Natural killer cell treated with Interleukin-12 subunit alpha and Interleukin-12 subunit beta and Interleukin-15 and Interleukin-18, amount 100 ng/mL, for 72 hours (primary cell): Measurements from ENCODE around the gene WIF1. TPM values are rescaled to one million over a fixed set of nuclear protein-coding genes. Genes with fewer than 3 reads are reported as not detected.

Experiments used
- ATAC-seq, 2 donors: fragments of 150-1000 bp; cut with Tn5 transposase in 1 of 2; sonication (Bioruptor Pico), chemical (Tn5 transposase) in 1 of 2; 2 replicates each; pipeline ENCODE4 v1.10.0; 2021
- DNase-seq: peaks from one replicate; pipeline ENCODE4 v3.0.0; 2022; ENCODE audit warnings: low spot score
- H3K27ac Mint-ChIP-seq, 2 donors: 1 replicate in 1 of 2; 2 replicates in 1 of 2; pipeline ENCODE4 v1.8.0; 2022; ENCODE audit warnings: mixed read lengths in 2 of 2, mild to moderate bottlenecking in 1 of 2, moderate library complexity in 1 of 2
- H3K27me3 Mint-ChIP-seq, 2 donors: 1 replicate in 1 of 2; 2 replicates in 1 of 2; pipeline ENCODE4 v1.8.0; 2022; ENCODE audit warnings: mixed read lengths in 2 of 2
- H3K36me3 Mint-ChIP-seq: one replicate; pipeline ENCODE4 v1.8.0; 2022; ENCODE audit warnings: mixed read lengths
- H3K4me1 Mint-ChIP-seq, 2 donors: 1 replicate in 1 of 2; 2 replicates in 1 of 2; pipeline ENCODE4 v1.8.0; 2022; ENCODE audit warnings: low read depth in 2 of 2, mixed read lengths in 2 of 2, mild to moderate bottlenecking in 1 of 2
- H3K4me3 Mint-ChIP-seq: one replicate; pipeline ENCODE4 v1.8.0; 2022; ENCODE audit warnings: mixed read lengths
- H3K9me3 Mint-ChIP-seq: 2 replicates; pipeline ENCODE4 v1.8.0; 2022; ENCODE audit warnings: mixed read lengths
- total RNA-seq, 2 donors: library from RNA; stranded (reverse); gene quantifications; one replicate each; pipeline ENCODE4 v1.2.3, GENCODE V29; 2022

Gene WIF1
- total RNA-seq, 2 donors from 2014 or later = not detected

- H3K4me1 Mint-ChIP-seq = no peaks in the 10 kb centered on the region
- no peak for ATAC-seq
- H3K4me3 Mint-ChIP-seq = no peak overlapping the region
- no peak for DNase-seq
- H3K36me3 Mint-ChIP-seq = no peaks in the 10 kb centered on the region
- H3K27me3 Mint-ChIP-seq = peaks cover 29 to 34% of the 10 kb centered on the region in 2 donors
- H3K27ac Mint-ChIP-seq = no peak overlapping the region
- H3K9me3 Mint-ChIP-seq = no peaks in the 10 kb centered on the region
Measured at GRCh38 chr12:65045269-65045668, 75.8 kb downstream of the WIF1 start.

- Mint-ChIP-seq H3K27ac (no peak overlapping the region), H3K36me3 (no peaks in the 10 kb centered on the region), H3K4me3 (no peak overlapping the region), H3K4me1 (no peaks in the 10 kb centered on the region), H3K27me3 (peaks cover 24 to 33% of the 10 kb centered on the region in 2 donors), H3K9me3 (no peaks in the 10 kb centered on the region)
- DNase-seq (no peak), ATAC-seq (no peak)
Measured at GRCh38 chr12:65039301-65039700, 81.8 kb downstream of the WIF1 start.

GRCh38 chr12:65025136-65025535 is 96.0 kb downstream of the WIF1 start:
- no peak overlapping the region for H3K4me3 Mint-ChIP-seq
- peaks cover 29 to 36% of the 10 kb centered on the region in 2 donors for H3K27me3 Mint-ChIP-seq
- no peaks in the 10 kb centered on the region for H3K4me1 Mint-ChIP-seq
- no peak overlapping the region for H3K27ac Mint-ChIP-seq
- H3K9me3 Mint-ChIP-seq = peaks cover 3% of the 10 kb centered on the region
- no peaks in the 10 kb centered on the region for H3K36me3 Mint-ChIP-seq
- DNase-seq (no peak), ATAC-seq (no peak)

- DNase-seq = no peak
- Mint-ChIP-seq H3K9me3 (peaks cover 3% of the 10 kb centered on the region), H3K4me3 (no peak overlapping the region), H3K27ac (no peak overlapping the region), H3K4me1 (no peaks in the 10 kb centered on the region), H3K36me3 (no peaks in the 10 kb centered on the region), H3K27me3 (peaks cover 24 to 32% of the 10 kb centered on the region in 2 donors)
- ATAC-seq = no peak
Measured at GRCh38 chr12:65023485-65023884, 97.6 kb downstream of the WIF1 start.

DNA sequence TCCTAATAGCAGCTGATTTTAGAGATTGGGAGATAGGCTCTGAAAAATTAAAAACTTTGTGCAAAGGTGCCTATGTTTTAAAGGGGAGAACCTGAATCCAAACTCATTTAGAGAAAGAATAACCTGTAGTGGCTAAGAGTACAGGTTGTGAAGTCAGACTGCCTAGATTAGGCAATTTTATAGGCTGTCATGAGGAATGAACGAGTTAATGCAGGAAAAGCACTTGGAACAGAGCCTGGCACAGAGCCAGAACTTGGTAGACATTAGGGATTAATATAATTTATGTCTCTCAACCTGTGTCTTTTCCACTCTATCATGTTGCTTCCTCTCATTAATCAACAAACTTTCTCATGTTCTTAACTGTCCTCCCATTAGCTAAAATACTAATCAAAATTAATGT is 98.1 kb downstream of the WIF1 start:
- H3K27ac Mint-ChIP-seq = no peak overlapping the region
- no peaks in the 10 kb centered on the region for H3K4me1 Mint-ChIP-seq
- no peaks in the 10 kb centered on the region for H3K36me3 Mint-ChIP-seq
- no peak overlapping the region for H3K4me3 Mint-ChIP-seq
- ATAC-seq (no peak), DNase-seq (no peak)
- peaks cover 19 to 32% of the 10 kb centered on the region in 2 donors for H3K27me3 Mint-ChIP-seq
- H3K9me3 Mint-ChIP-seq = peaks cover 3% of the 10 kb centered on the region

DNA sequence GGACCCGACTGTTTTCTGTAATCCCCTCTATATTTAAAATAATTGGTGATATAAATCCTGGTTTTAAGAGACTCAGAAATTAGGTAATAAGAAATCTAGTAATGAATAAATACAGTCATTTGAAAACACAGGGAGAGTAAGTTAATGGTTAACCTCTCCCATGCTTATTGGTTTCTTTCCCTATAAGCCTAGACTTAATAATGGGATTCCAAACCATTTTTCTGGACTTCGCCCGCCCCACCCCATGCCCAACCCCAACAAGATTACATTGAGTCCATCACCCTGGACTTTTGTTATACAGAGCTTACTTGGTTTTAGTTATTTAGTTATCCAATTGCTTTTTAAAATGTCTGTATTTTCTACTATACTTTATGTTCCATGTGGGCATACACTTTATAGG is 98.7 kb downstream of the WIF1 start:
- no peak overlapping the region for H3K4me3 Mint-ChIP-seq
- ATAC-seq (no peak), DNase-seq (no peak)
- no peaks in the 10 kb centered on the region for H3K4me1 Mint-ChIP-seq
- peaks cover 3% of the 10 kb centered on the region for H3K9me3 Mint-ChIP-seq
- peaks cover 17 to 32% of the 10 kb centered on the region in 2 donors for H3K27me3 Mint-ChIP-seq
- no peak overlapping the region for H3K27ac Mint-ChIP-seq
- no peaks in the 10 kb centered on the region for H3K36me3 Mint-ChIP-seq

GRCh38 chr12:65019696-65020234 is 101.3 kb downstream of the WIF1 start:
- Mint-ChIP-seq H3K27me3 (peaks cover 23 to 31% of the 10 kb centered on the region in 2 donors), H3K4me1 (no peaks in the 10 kb centered on the region), H3K36me3 (no peaks in the 10 kb centered on the region), H3K9me3 (no peaks in the 10 kb centered on the region), H3K4me3 (no peak overlapping the region), H3K27ac (no peak overlapping the region)
- ATAC-seq (no peak), DNase-seq (no peak)

DNA sequence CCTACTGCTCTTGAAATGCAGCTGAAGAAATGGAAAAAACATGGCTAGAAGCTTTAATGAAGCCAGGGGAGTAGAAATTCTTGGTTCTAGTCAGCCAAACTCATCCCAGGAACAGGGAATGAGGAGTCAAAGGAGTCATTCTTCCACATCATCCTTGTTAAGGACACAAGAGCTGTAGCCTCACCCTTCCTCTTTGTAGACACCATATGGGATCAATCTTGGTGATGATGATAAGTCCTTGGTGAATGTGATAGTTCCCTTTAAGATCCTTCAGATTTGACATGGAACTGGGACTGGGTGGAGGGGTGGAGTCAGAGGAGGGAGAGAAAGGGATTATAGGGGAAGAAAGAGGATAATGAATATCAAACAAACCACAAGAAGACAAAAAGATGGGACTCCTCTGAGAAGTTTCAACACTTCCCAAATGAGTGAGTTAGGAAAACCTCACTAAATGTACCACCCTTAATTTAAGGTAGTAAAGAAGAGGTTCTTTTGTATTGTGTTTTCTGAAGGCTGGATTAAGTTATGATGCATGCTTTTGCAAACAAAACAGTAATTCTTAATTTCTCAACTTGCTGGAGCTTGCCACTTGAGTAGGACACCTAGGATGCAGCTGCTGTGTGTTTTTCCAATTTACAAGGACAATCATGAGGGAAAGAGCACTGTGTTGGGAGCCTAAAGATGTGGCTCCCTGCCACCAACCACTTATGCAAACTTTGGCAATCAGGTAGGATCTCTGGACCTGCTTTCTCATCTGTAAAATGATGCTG is 104.0 kb downstream of the WIF1 start:
- Mint-ChIP-seq H3K27ac (no peak overlapping the region), H3K36me3 (no peaks in the 10 kb centered on the region), H3K27me3 (peaks cover 27 to 31% of the 10 kb centered on the region in 2 donors), H3K9me3 (no peaks in the 10 kb centered on the region), H3K4me1 (no peaks in the 10 kb centered on the region), H3K4me3 (no peak overlapping the region)
- ATAC-seq (no peak), DNase-seq (no peak)

GRCh38 chr12:65015850-65016249 is 105.3 kb downstream of the WIF1 start:
- H3K27ac Mint-ChIP-seq = no peak overlapping the region
- H3K36me3 Mint-ChIP-seq = no peaks in the 10 kb centered on the region
- H3K27me3 Mint-ChIP-seq = peaks cover 29 to 30% of the 10 kb centered on the region in 2 donors
- H3K9me3 Mint-ChIP-seq = no peaks in the 10 kb centered on the region
- ATAC-seq (no peak), DNase-seq (no peak)
- no peak overlapping the region for H3K4me3 Mint-ChIP-seq
- H3K4me1 Mint-ChIP-seq = no peaks in the 10 kb centered on the region

GRCh38 chr12:65014504-65015271 is 106.4 kb downstream of the WIF1 start:
- Mint-ChIP-seq H3K4me1 (no peaks in the 10 kb centered on the region), H3K9me3 (no peaks in the 10 kb centered on the region), H3K4me3 (no peak overlapping the region), H3K27me3 (peaks cover 25 to 29% of the 10 kb centered on the region in 2 donors), H3K27ac (no peak overlapping the region), H3K36me3 (no peaks in the 10 kb centered on the region)
- DNase-seq = no peak
- ATAC-seq = no peak

DNA sequence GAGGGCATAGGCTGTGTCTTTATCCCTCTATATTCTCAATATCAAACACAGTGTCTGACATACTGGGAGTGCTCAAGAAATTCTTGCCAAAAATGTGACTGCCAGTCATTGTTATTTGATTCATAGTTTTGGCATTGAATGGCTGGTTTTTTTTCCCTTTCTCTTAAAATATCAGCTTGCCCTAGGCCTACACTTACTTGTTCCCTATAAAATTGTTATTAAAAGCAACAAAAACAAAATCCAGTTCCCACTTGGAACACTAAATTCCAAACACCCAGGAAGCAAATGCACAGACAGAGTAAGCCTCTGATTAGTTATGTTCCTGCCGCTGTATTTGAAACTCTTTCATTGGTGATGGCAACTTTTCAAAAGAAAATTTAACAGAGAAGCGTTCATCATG is 110.7 kb downstream of the WIF1 start:
- Mint-ChIP-seq H3K4me1 (no peaks in the 10 kb centered on the region), H3K36me3 (no peaks in the 10 kb centered on the region), H3K27ac (no peak overlapping the region), H3K27me3 (peaks cover 14 to 23% of the 10 kb centered on the region in 2 donors), H3K4me3 (no peak overlapping the region), H3K9me3 (no peaks in the 10 kb centered on the region)
- no peak for DNase-seq
- no peak for ATAC-seq

- Mint-ChIP-seq H3K4me1 (no peaks in the 10 kb centered on the region), H3K36me3 (no peaks in the 10 kb centered on the region), H3K4me3 (no peak overlapping the region), H3K27ac (no peak overlapping the region), H3K9me3 (peaks cover 4% of the 10 kb centered on the region), H3K27me3 (peaks cover 22 to 36% of the 10 kb centered on the region in 2 donors)
- DNase-seq (no peak), ATAC-seq (no peak)
Measured at GRCh38 chr12:65005716-65006115, 115.4 kb downstream of the WIF1 start.

GRCh38 chr12:65004270-65004669 is 116.8 kb downstream of the WIF1 start:
- Mint-ChIP-seq H3K27ac (no peak overlapping the region), H3K36me3 (no peaks in the 10 kb centered on the region), H3K27me3 (peaks cover 22 to 41% of the 10 kb centered on the region in 2 donors), H3K9me3 (peaks cover 4% of the 10 kb centered on the region), H3K4me3 (no peak overlapping the region), H3K4me1 (no peaks in the 10 kb centered on the region)
- ATAC-seq (no peak), DNase-seq (no peak)
